Fibroblast of lung (primary cell): ENCODE results near the gene CUTA.

ENCODE experiments used
- CTCF ChIP-seq, 2 donors: IDR thresholded peaks in 1 of 2; conservative IDR thresholded peaks in 1 of 2; 1 replicate in 1 of 2; 2 replicates in 1 of 2; pipeline ENCODE4 v1.5.1; 2011 to 2012; ENCODE audit warnings: low read length in 2 of 2, control low read depth in 1 of 2, inconsistent platforms in 1 of 2, low read depth in 1 of 2, mild to moderate bottlenecking in 1 of 2
- EZH2 ChIP-seq: IDR thresholded peaks from 2 replicates; pipeline ENCODE4 v1.5.1; 2012; ENCODE audit warnings: low read length, control low read depth, mild to moderate bottlenecking; ENCODE audit errors: missing control alignments

- TF ChIP-seq CTCF (conservative IDR thresholded peaks at IDR 0.05 in 1 of 2, IDR thresholded peaks at IDR 0.05 in 1 of 2; ENCODE audit: low read depth in 1 of 2, low read length in 2 of 2) (no peak), EZH2 (no peak)
Measured at GRCh38 chr6:33442283-33442682, 24.4 kb upstream of the CUTA start.
